HEK293T (cell line): ENCODE data around the gene CCDC24.

Experiments used
- CTCF ChIA-PET: fragments of 350-600 bp; formaldehyde crosslinking; extraction: SDS; loops from one replicate; lab custom pipeline; 2021; ENCODE audit warnings: antibody characterized with exemption, inconsistent platforms; lab: Yijun Ruan, JAX
- POLR2A ChIA-PET: fragments of 350-600 bp; formaldehyde crosslinking; extraction: SDS; loops from one replicate; lab custom pipeline; 2020; ENCODE audit warnings: antibody characterized with exemption, inconsistent platforms; lab: Yijun Ruan, JAX
- DNase-seq: peaks from one replicate; pipeline ENCODE4 v3.0.0; 2012; ENCODE audit warnings: mixed read lengths; ENCODE audit errors: extremely low spot score
- ARNT ChIP-seq: fragments of 450-650 bp; IDR thresholded peaks from 2 replicates; pipeline ENCODE4 v1.6.1; 2017; ENCODE audit warnings: mild to moderate bottlenecking
- BHLHE40 ChIP-seq: fragments of 450-650 bp; IDR thresholded peaks from 2 replicates; pipeline ENCODE4 v1.6.1; 2016; ENCODE audit warnings: mild to moderate bottlenecking, moderate library complexity, borderline replicate concordance
- CTBP1 ChIP-seq: fragments of 450-650 bp; IDR thresholded peaks from 2 replicates; pipeline ENCODE4 v1.6.1; 2016; ENCODE audit warnings: borderline replicate concordance
- ELF4 ChIP-seq: fragments of 450-650 bp; IDR thresholded peaks from 2 replicates; pipeline ENCODE4 v1.6.1; 2017; ENCODE audit warnings: antibody characterized with exemption
- FOXA1 ChIP-seq: fragments of 450-650 bp; IDR thresholded peaks from 2 replicates; pipeline ENCODE4 v1.6.1; 2016; ENCODE audit warnings: mild to moderate bottlenecking
- FOXK2 ChIP-seq: fragments of 450-650 bp; IDR thresholded peaks from 2 replicates; pipeline ENCODE4 v1.6.1; 2016; ENCODE audit warnings: mild to moderate bottlenecking
- FOXM1 ChIP-seq: fragments of 450-650 bp; IDR thresholded peaks from 2 replicates; pipeline ENCODE4 v1.6.1; 2017; ENCODE audit warnings: mild to moderate bottlenecking, borderline replicate concordance
- HDGF ChIP-seq: fragments of 450-650 bp; IDR thresholded peaks from 2 replicates; pipeline ENCODE4 v1.6.1; 2017; ENCODE audit warnings: antibody characterized with exemption, borderline replicate concordance
- L3MBTL2 ChIP-seq: fragments of 450-650 bp; conservative IDR thresholded peaks from 2 replicates; pipeline ENCODE4 v1.6.1; 2016; ENCODE audit warnings: mild to moderate bottlenecking
- LEF1 ChIP-seq: fragments of 450-650 bp; IDR thresholded peaks from 2 replicates; pipeline ENCODE4 v1.6.1; 2017; ENCODE audit warnings: mild to moderate bottlenecking, borderline replicate concordance
- NFRKB ChIP-seq: fragments of 450-650 bp; IDR thresholded peaks from 2 replicates; pipeline ENCODE4 v1.6.1; 2016; ENCODE audit warnings: mild to moderate bottlenecking, moderate library complexity
- SP1 ChIP-seq: fragments of 450-650 bp; IDR thresholded peaks from 2 replicates; pipeline ENCODE4 v1.6.1; 2017
- SUZ12 ChIP-seq: fragments of 450-650 bp; IDR thresholded peaks from 2 replicates; pipeline ENCODE4 v1.6.1; 2016; ENCODE audit warnings: mild to moderate bottlenecking
- TARDBP ChIP-seq: fragments of 450-650 bp; IDR thresholded peaks from 2 replicates; pipeline ENCODE4 v1.6.1; 2016
- ZNF384 ChIP-seq: fragments of 450-650 bp; IDR thresholded peaks from 2 replicates; pipeline ENCODE4 v1.6.1; 2016
- TF ChIP-seq, protein P1 (sequence below): fragments of 450-650 bp; IDR thresholded peaks from 2 replicates; pipeline ENCODE4 v1.6.1; 2016

CCDC24 gene

DNA sequence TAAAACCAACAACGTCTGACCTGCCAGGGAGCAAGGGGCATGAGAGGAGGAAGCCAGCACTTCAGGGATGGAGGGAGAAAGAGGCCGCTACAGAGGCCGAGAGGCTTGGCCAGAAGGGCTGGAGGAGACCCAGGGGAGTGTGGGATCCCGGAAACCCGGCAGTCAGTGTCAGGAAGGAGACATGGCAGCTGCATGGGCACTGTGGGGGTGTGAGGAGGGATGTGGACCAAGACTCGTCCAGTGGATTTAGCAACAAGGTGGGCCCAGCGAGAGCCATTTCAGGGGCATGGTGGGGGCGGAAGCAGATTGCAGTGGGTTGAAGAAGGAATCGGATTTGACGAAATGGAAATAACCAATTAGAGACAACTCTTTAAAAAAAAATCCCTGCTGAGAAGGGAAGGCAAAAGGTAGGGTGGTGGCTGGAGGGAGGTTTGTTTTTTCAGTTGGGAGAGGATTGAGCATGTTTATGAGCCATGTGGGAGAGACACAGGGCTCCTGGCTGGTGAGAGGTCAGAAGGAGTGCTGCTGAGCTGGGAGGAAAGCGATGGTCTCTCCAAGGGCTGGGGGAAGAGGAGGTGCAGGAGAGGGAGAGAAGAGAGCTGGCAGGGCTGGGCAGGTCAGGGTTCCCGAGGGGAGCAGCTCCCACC is 8.0 kb upstream of the CCDC24 start:
- DNase-seq = no peak
- ChIA-PET POLR2A (interaction anchor here (0.6 to 1.1 kb wide), 2 partner anchors 8 to 56 kb away, joined by 3 to 5 read pairs; partner anchors contain the start of gene ATP6V0B), CTCF (no interaction called here)
- TF ChIP-seq ARNT (no peak), FOXA1 (no peak), LEF1 (no peak), FOXM1 (no peak), CTBP1 (no peak), TARDBP (no peak), NFRKB (no peak), FOXK2 (no peak), BHLHE40 (no peak), L3MBTL2 (no peak), SUZ12 (no peak), HDGF (no peak), ZNF384 (no peak), SP1 (no peak), ELF4 (no peak)
- TF ChIP-seq, protein P1, sequence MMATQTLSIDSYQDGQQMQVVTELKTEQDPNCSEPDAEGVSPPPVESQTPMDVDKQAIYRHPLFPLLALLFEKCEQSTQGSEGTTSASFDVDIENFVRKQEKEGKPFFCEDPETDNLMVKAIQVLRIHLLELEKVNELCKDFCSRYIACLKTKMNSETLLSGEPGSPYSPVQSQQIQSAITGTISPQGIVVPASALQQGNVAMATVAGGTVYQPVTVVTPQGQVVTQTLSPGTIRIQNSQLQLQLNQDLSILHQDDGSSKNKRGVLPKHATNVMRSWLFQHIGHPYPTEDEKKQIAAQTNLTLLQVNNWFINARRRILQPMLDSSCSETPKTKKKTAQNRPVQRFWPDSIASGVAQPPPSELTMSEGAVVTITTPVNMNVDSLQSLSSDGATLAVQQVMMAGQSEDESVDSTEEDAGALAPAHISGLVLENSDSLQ = no peak

GRCh38 chr1:43984855-43985254 is 6.5 kb upstream of the CCDC24 start:
- POLR2A ChIA-PET = no interaction called here
- no peak for TF ChIP-seq ZNF384
- TF ChIP-seq ELF4 = no peak
- no peak for TF ChIP-seq HDGF
- CTCF ChIA-PET = no interaction called here
- no peak for DNase-seq

GRCh38 chr1:43985984-43986595 is 5.3 kb upstream of the CCDC24 start:
- no peak for DNase-seq
- ChIA-PET CTCF (interaction anchor here (1.1 kb wide), 1 partner anchor 37 kb away, joined by 3 read pairs; no protein-coding TSS in a partner anchor), POLR2A (interaction anchor here (1.6 kb wide), 1 partner anchor 10 kb away, joined by 4 read pairs; no protein-coding TSS in a partner anchor)
- TF ChIP-seq FOXK2 = no peak

DNA sequence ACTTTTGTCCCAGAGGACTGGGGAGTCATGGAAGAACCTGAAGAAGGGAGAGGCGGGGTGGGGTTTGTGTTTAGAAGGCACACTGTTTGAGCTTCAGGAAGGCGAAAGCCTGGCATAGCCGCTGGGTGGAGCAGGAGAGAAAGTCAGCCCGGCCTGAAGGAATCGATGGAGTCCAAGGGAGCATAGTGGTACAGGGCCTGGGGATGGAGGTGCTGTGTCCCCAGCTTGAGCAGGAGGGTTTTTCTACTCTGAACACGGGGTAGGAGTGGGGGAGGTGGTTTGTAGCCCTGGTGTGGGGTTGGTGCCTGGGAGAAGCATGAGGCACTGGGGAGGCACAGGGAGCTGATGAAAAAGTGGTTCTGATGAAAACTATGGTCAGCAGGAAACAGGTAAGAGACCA is 4.7 kb upstream of the CCDC24 start:
- TF ChIP-seq NFRKB (no peak), LEF1 (no peak), HDGF (no peak), FOXA1 (no peak), SUZ12 (no peak), CTBP1 (no peak), ARNT (no peak), BHLHE40 (no peak), ZNF384 (no peak), ELF4 (no peak), FOXK2 (no peak)
- TF ChIP-seq, protein P1 = no peak
- POLR2A ChIA-PET = interaction anchor here (1.6 kb wide), 1 partner anchor 11 kb away, joined by 4 read pairs; no protein-coding TSS in a partner anchor
- CTCF ChIA-PET = interaction anchor here (0.6 to 1.3 kb wide), 3 partner anchors 25 to 61 kb away, joined by 3 read pairs; no protein-coding TSS in a partner anchor
- no peak for DNase-seq

DNA sequence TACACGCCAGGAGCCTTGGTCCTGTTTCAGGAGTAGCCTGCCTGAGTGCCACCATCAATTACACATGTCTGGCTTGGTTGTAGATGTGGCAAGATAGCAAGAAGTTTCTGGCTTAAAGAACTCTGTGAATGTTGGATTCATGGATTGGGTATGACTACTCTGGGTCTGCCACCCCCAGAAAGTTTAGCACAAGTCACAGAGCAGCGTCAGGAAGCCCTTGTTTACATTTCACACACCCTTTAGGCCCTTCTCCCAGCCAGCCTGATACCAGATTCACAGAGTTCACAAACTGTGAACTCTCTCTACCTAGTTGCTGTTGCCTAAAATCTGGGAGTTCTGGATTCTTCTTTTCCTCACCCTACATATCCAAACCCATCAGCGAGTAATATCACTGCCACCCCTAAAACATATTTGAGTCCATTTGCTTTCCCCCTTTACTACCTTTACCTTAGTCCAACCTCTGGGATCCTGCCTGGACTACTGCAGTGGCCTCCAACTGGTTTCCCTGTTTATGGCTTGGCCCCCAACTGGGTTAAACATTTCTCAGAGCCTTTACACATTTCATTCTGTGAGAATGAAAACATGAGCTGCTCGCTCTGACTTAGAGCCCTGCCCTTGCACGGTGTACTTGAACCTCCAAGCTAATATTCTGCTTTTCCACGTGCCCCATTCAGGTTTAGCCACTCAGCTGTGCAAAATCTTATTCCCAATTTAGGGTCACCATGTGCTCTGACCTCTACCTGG is 4.1 kb upstream of the CCDC24 start:
- POLR2A ChIA-PET = interaction anchor here (1.1 to 1.6 kb wide), 2 partner anchors 12 kb away, joined by 4 to 5 read pairs; partner anchors contain the start of gene ATP6V0B
- CTCF ChIA-PET = interaction anchor here (0.6 to 2.1 kb wide), 4 partner anchors 24 to 60 kb away, joined by 3 to 6 read pairs (median 3); no protein-coding TSS in a partner anchor

More for the DNA sequence above, 4.1 kb upstream of the CCDC24 start:
- TF ChIP-seq TARDBP (no peak), SP1 (no peak), SUZ12 (no peak), ARNT (no peak), HDGF (no peak), FOXK2 (no peak), L3MBTL2 (no peak), FOXM1 (no peak), ELF4 (no peak), BHLHE40 (no peak)
- TF ChIP-seq, protein P1 = no peak
- DNase-seq = no peak
